ENCODE results near the gene GTPBP4. TPM values are rescaled to one million over a fixed set of nuclear protein-coding genes. Genes with fewer than 3 reads are reported as not detected.

Gene GTPBP4
- total and polyA plus RNA-seq, 9 of the 15 experiments (the other 6 are each of a cell fraction or from before 2014, with no cell fraction given): 79.0 to 155 (median 128) TPM

DNA sequence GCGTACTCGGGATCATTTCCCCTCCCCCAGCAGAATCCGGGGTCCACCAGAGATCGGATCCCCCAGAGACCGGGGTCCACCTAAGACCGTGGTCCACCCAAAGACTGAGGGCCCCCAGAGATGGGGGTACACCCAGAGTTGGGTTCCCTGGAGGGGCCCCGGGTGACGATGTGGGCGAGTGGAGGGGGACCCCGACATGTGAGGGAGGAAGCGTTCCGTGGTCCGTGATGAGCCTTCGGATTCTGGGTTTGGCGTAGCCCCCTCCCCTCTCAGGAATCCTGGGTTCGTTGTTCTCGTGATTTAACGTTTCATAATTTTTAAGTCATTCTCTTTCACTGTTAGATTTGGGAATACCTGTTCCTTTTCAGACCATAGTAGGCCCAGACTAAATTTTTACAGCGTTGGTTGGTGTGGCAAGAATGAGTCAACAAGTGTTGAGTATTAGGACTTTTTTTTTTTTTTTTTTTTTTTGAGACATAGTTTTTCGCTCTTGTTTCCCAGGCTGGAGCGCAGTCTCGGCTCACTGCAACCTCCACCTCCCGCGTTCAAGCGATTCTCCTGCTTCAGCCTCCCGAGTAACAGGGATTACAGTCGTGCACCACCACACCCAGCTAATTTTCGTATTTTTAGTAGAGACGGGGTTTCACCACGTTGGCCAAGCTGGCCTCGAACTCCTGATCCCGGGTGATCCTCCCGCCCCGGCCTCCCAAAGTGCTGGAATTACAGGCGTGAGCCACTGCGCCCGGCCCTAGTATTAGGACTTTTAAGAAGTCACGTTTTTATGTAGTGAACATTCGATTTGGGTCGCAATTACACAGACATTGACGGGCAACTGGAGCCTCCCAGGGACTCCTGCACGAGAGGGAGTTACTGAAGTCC lies 672 bp downstream of the GTPBP4 start:
- peak overlapping the region; percentile 97 to 99 for H3K9ac ChIP-seq (ENCODE audit: insufficient read depth in 1 of 2, low read depth in 2 of 2, low read length in 2 of 2)
- in situ Hi-C loops (cut with MboI): loop anchor here (5.0 kb wide), 1 partner anchor 57 kb away; the partner anchor contains the start of gene LARP4B
- intact Hi-C loops (cut with micrococcal nuclease): loop anchor here (5.0 kb wide), 1 partner anchor 57 kb away; the partner anchor contains the start of gene LARP4B
- 1% methylated on average over 40 of the region's 42 CpGs for WGBS (ENCODE audit: insufficient coverage, low coverage, missing lambda C conversion rate)
- H3K4me1 ChIP-seq (replicated peaks in 1 of 2; ENCODE audit: control insufficient read depth in 2 of 2, insufficient read depth in 2 of 2, low read length in 2 of 2): peaks cover 22 to 31% of the 10 kb centered on the region in 2 experiments
- TF ChIP-seq GABPA (tag; conservative IDR thresholded peaks at IDR 0.05; ENCODE audit: low read depth): 0 out of 2 replicates have a peak, but pooled peaks have one; percentile 76
- TF ChIP-seq SMAD2 (IDR thresholded peaks at IDR 0.05; ENCODE audit: low read depth, low read length): no peak
- TF ChIP-seq ZNF511 (CRISPR knock-in tag; IDR thresholded peaks at IDR 0.05): 0 out of 2 replicates have a peak, but pooled peaks have one; percentile 23
- peak; percentile 12; the same call in 1 of the 2 replicates for TF ChIP-seq EGR1 (conservative IDR thresholded peaks at IDR 0.05)
- 0 out of 2 replicates have a peak, but pooled peaks have one; percentile 78 for TF ChIP-seq SRSF3 (IDR thresholded peaks at IDR 0.05; ENCODE audit: insufficient read depth, low read length)
- 0 out of 2 replicates have a peak, but pooled peaks have one; percentile 39 for TF ChIP-seq ZNF263 (CRISPR knock-in tag; IDR thresholded peaks at IDR 0.05; ENCODE audit: borderline replicate concordance)
- no peak for TF ChIP-seq ETV6 (IDR thresholded peaks at IDR 0.05; ENCODE audit: borderline replicate concordance in 1 of 2, low read depth in 2 of 2, low read length in 1 of 2)
- no peak for TF ChIP-seq ETV6 (CRISPR knock-in tag; IDR thresholded peaks at IDR 0.05; ENCODE audit: borderline replicate concordance)
- TF ChIP-seq TRIM24 (IDR thresholded peaks at IDR 0.05): 0 out of 4 replicates have a peak, but pooled peaks of 1 of the 2 experiments have one; percentile 7
- TF ChIP-seq HNRNPLL (IDR thresholded peaks at IDR 0.05; ENCODE audit: low read depth, low read length, poor library complexity, severe bottlenecking): no peak
- peak; percentile 21 for TF ChIP-seq SAP30 (IDR thresholded peaks at IDR 0.05; ENCODE audit: borderline replicate concordance, insufficient read depth, low read depth, low read length, poor library complexity, severe bottlenecking)
- peak in 1 of 2 experiments; percentile 31; a peak in 1 of 4 replicates for TF ChIP-seq MNT (conservative IDR thresholded peaks at IDR 0.05)
- no peak for TF ChIP-seq ATF7 (IDR thresholded peaks at IDR 0.05)
- TF ChIP-seq BRD4 (IDR thresholded peaks at IDR 0.05): peak; percentile 74
- TF ChIP-seq ZSCAN29 (IDR thresholded peaks at IDR 0.05): peak; percentile 44; the same call in 1 of the 2 replicates
- FAIRE-seq: no peak
- H3K9me1 ChIP-seq (ENCODE audit: control insufficient read depth, insufficient read depth, low read length): no peaks in the 10 kb centered on the region
- ChIA-PET POLR2A (interaction anchor here (0.6 to 2.6 kb wide), 10 partner anchors 11 to 67 kb away, joined by 3 to 20 read pairs (median 3); no protein-coding TSS in a partner anchor), CTCF (ENCODE audit: low intra/inter-chr PET ratio) (no interaction called here)
- no peaks in the 10 kb centered on the region for H3K27me3 ChIP-seq (ENCODE audit: control insufficient read depth in 2 of 2, insufficient read depth in 2 of 2, low read length in 2 of 2)
- peak overlapping the region; percentile 93 for H3K27ac ChIP-seq (ENCODE audit: extremely low read depth, low read depth, low read length)
- peaks cover 45% of the 10 kb centered on the region for H3K36me3 ChIP-seq (ENCODE audit: control insufficient read depth, insufficient read depth, low read length)
- H3K4me3 ChIP-seq: peak overlapping the region; percentile 94
- H4K20me1 ChIP-seq (replicated peaks; ENCODE audit: control insufficient read depth, insufficient read depth, low read length): peaks cover 22% of the 10 kb centered on the region
- DNase-seq (ENCODE audit: extremely low read depth in 1 of 4, low spot score in 3 of 4): peak in 2 of 4 experiments; percentile 18 to 72
- peak; percentile 23 for ATAC-seq
- BruUV-seq (replicated peaks): TSS peak; percentile 63
- H2AFZ ChIP-seq (ENCODE audit: low read depth, low read length): peak overlapping the region; percentile 77
- no peaks in the 10 kb centered on the region for H3K9me3 ChIP-seq (replicated peaks; ENCODE audit: control insufficient read depth, insufficient read depth, low read depth, low read length)
- H3K4me2 ChIP-seq (ENCODE audit: insufficient read depth, low read length): peak overlapping the region; percentile 89
- H3K79me2 ChIP-seq (ENCODE audit: control insufficient read depth, insufficient read depth, low read length): peaks cover 66% of the 10 kb centered on the region

Data from K562 (cell line).